HG03342 (cell line): ENCODE measurements around the gene BARX2.

Experiments used
- ATAC-seq: cut with Tn5 transposase; IDR thresholded peaks from one replicate; pipeline ENCODE4 v1.9.1; 2021; ENCODE audit warnings: mild to moderate bottlenecking, moderate library complexity; ENCODE audit not compliant: unreplicated experiment

The BARX2 gene

GRCh38 chr11:129435499-129436245, 60.0 kb downstream of the BARX2 start:
- ATAC-seq = no peak

DNA sequence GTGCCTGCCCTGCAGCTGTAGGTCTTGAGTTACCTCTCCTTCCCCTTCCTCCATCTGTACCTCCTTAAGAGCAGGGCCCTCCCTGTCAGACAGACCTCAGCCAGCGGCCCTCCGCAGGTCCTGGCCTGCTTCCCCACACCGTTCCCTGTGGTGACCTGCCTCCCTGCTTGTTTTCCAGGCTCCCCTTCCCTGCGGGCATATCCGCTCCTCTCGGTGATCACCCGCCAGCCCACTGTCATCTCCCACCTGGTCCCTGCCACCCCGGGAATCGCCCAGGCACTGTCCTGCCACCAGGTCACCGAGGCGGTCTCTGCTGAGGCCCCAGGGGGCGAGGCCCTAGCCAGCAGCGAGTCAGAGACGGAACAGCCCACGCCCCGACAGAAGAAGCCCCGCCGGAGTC, 60.9 kb downstream of the BARX2 start:
- no peak for ATAC-seq

DNA sequence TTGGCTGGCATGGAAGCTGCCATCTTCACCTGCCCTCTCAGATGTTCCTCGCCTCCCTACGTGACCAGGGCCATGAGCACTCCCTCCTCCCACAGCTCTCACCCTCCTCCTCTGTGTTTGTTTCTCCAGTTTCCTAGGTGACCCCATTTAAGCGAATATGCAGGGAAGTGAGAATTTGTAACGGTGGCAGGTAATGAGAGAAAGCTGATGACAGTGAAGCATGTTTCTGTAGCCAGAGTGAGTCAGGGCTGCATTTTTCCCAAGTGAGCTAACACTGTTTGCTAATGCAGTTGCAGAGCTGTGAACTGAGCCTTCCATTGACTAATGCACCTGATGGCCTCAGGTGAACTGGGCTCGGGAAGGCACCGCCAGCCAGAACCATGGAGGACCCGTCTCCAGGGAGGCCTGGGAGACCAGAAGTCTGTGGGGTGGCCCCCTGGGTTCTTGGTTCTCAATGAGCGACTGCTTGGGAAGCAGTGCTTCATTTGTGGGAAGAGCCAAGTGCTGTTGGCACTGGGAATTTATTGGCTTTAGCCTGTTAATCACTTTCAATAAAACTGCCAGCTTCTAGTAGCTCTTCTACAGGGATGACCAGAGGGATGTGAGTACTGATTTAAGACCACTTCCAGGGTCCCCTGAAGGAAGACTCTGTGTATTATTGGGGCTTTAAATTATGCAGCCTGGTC, 64.5 kb downstream of the BARX2 start:
- no peak for ATAC-seq

GRCh38 chr11:129442171-129442570, 66.5 kb downstream of the BARX2 start:
- ATAC-seq = no peak

GRCh38 chr11:129443276-129443675, 67.6 kb downstream of the BARX2 start:
- no peak for ATAC-seq

DNA sequence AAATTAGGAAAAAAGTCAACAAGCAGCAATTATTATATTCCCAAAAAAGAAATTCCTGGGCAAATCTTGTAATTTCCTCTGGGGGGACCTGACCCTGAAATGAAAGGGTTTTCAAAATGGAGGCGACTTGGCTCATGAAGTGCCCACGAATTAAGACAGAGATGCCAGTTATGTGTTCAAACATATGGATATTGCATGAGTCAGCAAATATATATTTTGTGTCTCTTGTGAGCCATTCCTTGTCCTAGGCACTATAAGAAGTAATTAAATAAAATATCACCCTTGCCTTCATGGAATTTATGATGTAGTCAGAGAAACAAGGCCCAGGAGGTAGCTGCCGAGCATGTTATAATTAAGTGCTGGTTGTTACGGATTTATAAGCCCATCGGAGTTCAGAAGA, 68.6 kb downstream of the BARX2 start:
- no peak for ATAC-seq

DNA sequence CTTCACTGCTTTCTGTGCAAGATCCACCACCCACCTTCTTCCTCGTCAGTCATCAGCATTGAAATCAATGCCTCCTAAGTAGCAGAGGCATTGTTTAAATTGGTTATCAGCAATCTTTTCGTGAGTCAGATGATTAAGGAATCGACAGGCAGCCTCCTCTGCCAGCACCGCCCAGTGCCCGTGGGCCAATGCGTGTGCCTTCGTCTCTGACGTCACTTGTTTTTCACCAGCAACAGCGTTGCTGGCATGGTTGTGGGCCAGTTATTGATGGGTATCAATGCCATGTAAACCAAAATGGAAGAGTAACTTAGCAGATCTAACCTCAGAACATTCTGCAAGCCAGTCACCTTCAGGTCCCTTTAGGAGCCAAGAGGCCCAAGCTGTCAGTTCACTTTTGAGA, 69.6 kb downstream of the BARX2 start:
- no peak for ATAC-seq

DNA sequence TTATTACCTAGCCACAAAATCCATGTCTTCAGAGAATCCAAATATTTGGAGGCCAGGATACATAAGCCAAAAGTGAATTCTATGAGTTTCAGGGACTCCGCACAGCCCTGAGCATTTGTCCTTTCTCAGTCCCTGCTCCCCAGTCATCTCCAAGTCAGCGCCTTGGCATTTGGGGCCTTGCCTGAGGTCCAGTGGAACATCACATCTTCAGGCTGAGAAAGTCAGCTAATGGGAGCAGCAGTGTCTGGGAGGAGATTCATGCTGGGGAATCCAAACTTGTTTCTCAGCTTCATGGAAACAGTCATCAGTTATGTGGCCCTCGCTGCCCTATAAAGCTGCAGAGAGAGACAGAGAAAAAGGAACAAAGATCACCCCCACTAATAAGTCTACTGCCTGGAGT, 70.9 kb downstream of the BARX2 start:
- ATAC-seq = no peak

DNA sequence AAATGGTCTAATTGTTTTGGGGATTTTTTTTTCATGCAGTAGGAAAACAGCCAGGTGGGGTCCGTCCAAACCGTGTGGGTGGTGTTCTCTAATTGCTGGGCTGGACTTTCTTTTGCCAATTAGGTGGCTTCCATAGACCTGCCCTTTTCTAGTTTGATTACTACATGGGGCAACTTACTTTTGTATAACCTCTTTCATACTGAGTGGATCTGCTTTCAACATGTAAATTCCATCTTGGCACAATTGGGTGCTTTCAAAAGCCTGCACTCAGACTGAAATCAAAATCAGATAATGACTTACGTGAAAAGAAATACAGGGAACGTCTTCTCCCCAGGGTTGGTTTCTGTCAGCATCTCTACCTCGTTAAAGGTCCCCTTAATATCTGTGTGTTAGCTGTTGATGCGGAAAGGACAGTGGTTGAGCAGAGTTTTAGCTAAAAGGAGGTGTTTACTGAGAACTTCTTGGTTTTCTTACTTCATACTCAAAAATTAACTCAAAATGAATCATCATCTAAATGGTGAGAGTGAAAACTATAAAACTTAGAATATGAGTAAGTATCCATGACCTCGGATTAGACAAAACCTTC, 72.1 kb downstream of the BARX2 start:
- no peak for ATAC-seq

DNA sequence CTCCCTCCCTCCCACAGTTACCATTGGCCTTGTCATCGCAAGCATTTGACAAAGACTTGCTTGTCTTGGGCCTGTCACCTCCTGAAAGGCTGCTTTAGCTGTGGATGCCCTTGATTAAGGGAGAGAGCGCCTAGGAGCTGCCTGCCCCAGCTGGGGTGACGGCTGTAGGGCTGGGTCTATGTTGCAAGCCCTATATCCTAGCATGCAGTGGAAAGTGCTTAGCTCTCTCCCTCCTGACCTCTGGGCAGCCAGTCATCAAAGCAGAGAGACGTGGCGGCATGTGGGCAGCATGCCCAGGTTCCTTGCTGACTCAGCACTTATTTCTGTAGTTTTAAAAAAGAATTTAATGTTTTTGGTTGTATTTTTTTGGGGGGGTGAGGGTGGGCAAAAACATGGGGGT, 75.9 kb downstream of the BARX2 start:
- ATAC-seq = no peak

DNA sequence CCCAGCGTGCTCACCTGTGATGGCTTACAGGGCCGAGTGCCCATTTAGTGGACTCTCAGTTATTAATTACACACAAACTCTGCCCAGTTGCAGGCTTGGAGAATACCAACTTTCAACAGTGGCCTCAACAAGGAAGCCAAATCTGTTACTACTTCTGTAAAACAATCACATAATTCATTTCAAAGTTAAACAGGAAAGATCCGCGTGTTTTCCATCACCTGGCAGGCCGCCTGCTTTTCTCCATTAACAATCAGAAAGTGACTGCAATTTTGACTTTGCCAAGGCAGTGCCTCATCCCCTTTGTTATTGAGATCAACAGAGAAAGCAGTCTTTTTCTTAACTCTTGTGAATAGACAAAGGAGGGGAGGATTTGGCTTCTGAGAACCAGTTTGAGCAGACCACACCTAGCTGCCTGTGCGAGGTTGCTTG, 77.7 kb downstream of the BARX2 start:
- no peak for ATAC-seq

DNA sequence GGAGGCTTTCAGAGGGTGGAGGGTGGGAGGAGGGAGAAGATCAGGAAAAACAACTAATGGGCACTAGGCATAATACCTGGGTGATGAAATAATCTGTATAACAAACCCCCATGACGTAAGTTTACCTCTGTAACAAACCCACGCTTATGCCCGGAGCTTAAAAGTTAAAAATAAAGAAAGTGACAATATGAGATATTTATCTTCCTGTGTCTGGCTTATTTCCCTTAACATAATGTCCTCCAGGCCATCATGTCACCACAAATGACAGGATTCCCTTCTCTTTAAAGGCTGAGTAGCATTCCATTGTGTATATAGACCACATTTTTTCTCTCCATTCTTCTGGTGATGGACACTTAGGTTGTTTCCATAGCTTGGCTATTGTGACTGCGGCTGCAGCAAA, 79.5 kb downstream of the BARX2 start:
- no peak for ATAC-seq

DNA sequence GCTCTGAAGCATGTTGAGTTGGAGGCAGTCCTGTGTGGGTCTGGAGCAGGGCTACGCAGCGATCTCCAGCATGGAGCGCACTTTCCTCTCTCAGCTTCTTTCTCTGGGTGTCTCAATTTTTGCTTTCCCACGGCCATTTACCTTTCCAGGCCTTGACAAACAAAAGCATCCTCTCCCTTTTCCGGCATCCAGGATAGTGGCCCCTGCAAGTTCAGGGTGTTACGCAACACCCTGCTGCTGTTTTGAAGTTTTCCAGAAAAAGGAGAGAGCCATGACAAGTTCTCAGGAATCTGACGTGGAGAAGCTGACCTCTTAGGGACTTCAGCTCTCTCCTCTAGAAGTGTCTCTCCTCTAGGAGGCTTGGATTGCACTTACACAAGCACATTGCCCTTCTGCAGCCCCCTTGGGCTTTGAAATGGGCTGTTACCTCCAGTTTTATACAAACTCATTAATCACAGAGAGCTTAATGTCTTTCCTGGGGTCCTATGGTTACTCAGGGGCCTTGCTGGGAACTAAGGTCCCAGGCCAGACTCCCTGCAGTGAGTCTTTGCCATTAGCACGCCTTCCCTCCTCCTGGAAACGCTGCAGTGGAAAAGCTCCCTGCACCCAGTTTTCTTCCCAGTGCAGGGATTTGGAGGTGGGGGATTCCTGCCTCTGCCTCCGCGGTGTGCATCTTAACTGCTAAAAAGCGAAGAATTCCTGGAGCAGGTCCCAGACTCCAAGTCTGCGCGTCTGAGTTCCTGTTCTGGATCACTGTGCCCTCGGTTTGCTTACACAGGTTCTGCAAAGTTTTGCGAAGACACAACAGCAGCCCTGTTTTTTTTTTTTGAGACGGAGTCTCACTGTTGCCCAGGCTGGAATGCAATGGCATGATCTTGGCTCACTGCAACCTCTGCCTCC, 80.4 kb downstream of the BARX2 start:
- ATAC-seq = no peak

GRCh38 chr11:129457321-129457720, 81.7 kb downstream of the BARX2 start:
- ATAC-seq = no peak

DNA sequence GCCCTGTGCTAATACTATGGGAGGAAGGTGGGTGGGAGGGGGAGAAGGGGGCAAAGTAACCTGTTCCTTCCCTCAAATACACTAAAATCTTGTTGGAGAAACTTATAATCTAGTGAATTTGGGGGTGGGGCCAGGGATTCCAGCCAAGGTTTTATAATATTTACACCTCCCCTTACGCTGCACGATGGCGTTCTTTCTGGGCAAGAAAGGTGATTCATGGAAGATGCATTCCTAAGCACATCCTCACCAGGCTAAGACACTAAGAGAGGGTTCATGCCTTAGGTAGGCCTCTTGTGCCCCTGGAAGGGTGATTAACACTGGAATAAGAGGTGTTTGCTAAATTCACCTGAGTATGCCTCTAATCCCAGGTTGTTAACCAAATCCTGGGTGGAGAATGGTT, 82.6 kb downstream of the BARX2 start:
- no peak for ATAC-seq

- no peak for ATAC-seq
Measured at GRCh38 chr11:129458756-129459535, 83.3 kb downstream of the BARX2 start.

DNA sequence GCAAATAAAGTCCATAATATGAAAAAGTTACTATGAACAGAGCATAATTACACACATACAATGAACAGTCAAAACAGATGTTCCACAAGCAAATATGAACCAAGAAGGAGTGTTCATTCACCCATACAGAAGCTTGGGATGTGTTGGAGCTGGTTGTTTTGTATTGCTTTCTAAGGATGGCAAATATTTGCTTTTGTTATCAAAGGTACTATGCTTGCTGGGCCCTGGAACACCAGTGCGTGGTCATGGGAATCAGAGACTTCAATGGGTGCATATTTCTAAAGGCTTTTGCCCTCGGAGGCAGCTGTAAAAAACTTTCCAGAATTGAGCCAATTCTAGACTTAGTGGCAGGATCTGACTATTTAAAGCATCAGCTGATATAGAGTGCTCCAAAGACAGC, 85.1 kb downstream of the BARX2 start:
- no peak for ATAC-seq

- ATAC-seq = no peak
Measured at GRCh38 chr11:129484068-129484467, 108.4 kb downstream of the BARX2 start.

DNA sequence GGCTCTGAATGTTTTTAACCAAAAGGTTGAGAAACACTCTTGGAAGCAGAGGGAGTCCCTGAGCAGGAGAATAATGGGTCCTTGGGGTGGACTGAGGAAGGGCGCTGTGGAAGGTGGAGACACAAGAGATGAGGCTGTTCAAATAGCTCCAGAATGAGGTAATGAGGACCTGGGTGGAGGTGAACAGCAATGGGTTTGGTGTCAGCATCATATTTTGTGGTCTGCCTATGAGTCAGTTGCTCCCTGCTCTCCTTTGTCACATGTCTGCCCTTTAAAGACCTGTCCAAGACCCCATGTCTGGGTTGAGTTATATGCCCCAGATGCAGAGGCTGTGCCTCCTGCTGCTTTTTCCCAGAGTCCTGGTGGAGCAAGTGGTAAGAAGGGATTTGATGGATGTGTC, 113.6 kb downstream of the BARX2 start:
- no peak for ATAC-seq

DNA sequence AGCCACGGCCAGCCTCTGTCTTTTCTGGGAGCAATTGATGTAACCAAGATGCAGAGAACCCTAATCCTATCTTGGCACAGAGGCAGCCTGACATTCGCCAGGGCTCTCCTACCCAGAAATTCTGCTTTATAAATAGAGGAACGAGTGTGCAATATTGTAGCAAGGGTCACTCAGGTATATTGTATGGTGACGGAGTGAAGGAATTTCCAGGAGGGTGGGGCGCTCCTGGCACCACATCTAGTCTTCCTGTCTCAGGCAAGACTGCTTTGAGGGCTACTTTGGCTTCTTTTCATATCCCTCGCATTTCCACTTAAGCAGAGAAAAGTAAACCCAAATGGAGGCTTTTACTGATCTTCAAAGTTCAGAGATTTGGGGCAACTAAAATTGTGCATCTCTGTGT, 114.4 kb downstream of the BARX2 start:
- no peak for ATAC-seq

DNA sequence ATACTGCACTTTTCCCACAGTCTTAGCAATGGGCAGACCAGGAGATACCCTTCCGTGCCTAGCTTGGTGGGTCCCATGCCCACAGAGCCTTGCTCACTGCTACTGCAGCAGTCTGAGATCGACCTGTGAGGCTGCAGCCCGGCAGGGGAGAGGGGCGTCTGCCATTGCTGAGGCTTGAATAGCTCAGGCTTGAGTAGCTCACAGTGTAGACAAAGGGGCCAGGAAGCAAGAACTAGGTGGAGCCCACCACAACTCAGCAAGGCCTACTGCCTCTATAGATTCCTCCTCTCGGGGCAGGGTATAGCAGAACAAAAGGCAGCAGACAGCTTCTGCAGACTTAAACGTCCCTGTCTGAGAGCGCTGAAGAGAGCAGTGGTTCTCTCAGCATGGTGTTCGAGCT, 118.1 kb downstream of the BARX2 start:
- ATAC-seq = no peak
